ENCODE data around the gene WNT5B.

WNT5B gene

GRCh38 chr12:1655225-1655788 lies 26.3 kb downstream of the WNT5B start:
- no peak for DNase-seq

- no peak for DNase-seq
Measured at GRCh38 chr12:1656902-1657301, 27.9 kb downstream of the WNT5B start.

GRCh38 chr12:1657688-1658087 lies 28.7 kb downstream of the WNT5B start:
- no peak for DNase-seq

- no peak for DNase-seq
Measured at GRCh38 chr12:1660304-1661187, 31.5 kb downstream of the WNT5B start.

GRCh38 chr12:1661553-1662335 lies 32.7 kb downstream of the WNT5B start:
- peak; percentile 91 for DNase-seq

GRCh38 chr12:1662761-1663439 lies 33.9 kb downstream of the WNT5B start:
- peak; percentile 82 for DNase-seq

- no peak for DNase-seq
Measured at GRCh38 chr12:1663440-1664132, 34.6 kb downstream of the WNT5B start.

- DNase-seq, result no peak
Measured at GRCh38 chr12:1665366-1665765, 36.3 kb downstream of the WNT5B start.

- DNase-seq, result no peak
Measured at GRCh38 chr12:1666215-1666614, 37.2 kb downstream of the WNT5B start.

- no peak for DNase-seq
Measured at GRCh38 chr12:1666685-1667162, 37.7 kb downstream of the WNT5B start.

GRCh38 chr12:1668833-1669543 lies 40.0 kb downstream of the WNT5B start:
- DNase-seq, result no peak

GRCh38 chr12:1670358-1671268 lies 41.6 kb downstream of the WNT5B start:
- DNase-seq, result no peak

GRCh38 chr12:1676043-1676442 lies 47.0 kb downstream of the WNT5B start:
- DNase-seq, result no peak

GRCh38 chr12:1680804-1681492 lies 51.9 kb downstream of the WNT5B start:
- no peak for DNase-seq

GRCh38 chr12:1681493-1681807 lies 52.4 kb downstream of the WNT5B start:
- DNase-seq, result no peak

- no peak for DNase-seq
Measured at GRCh38 chr12:1688086-1688710, 59.2 kb downstream of the WNT5B start.

GRCh38 chr12:1690578-1691122 lies 61.6 kb downstream of the WNT5B start, which contains the start of gene ADIPOR2:
Gene ADIPOR2 (plus strand): TSS chr12:1691070. CDS start chr12:1754344, 63,274 bp downstream.
- peak; percentile 98 for DNase-seq

GRCh38 chr12:1691123-1692007 lies 62.3 kb downstream of the WNT5B start:
- peak; percentile 86 for DNase-seq
